HepG2 (cell line): ENCODE results near the gene SLC12A3. TPM values are rescaled to one million over a fixed set of nuclear protein-coding genes. Genes with fewer than 3 reads are reported as not detected.

Experiments
- NFE2L2 ChIP-seq: fragments of 150-350 bp; IDR thresholded peaks from 2 replicates; pipeline ENCODE4 v1.6.1; 2014; ENCODE audit warnings: low read length
- NR2F1 ChIP-seq, 2 experiments: fragments of 450-650 bp in 1 of 2; formaldehyde crosslinking in 1 of 2; IDR thresholded peaks; 2 replicates each; pipeline versions ENCODE4 v1.5.0 to v1.6.1; 2016 to 2020; ENCODE audit warnings: mild to moderate bottlenecking in 1 of 2, missing compliant biosample characterization in 1 of 2, missing genetic modification reagents in 1 of 2, moderate library complexity in 1 of 2
- POLR2A ChIP-seq, 2 experiments: IDR thresholded peaks; 2 replicates each; pipeline ENCODE4 v1.6.1; 2011; ENCODE audit warnings: low read depth in 2 of 2, low read length in 2 of 2, mild to moderate bottlenecking in 1 of 2, moderate library complexity in 1 of 2; ENCODE audit not compliant: insufficient read depth in 1 of 2
- POLR2AphosphoS2 ChIP-seq: IDR thresholded peaks from 2 replicates; pipeline ENCODE4 v1.6.1; 2011; ENCODE audit warnings: low read depth, low read length, improper control_type of control experiment
- POLR2AphosphoS5 ChIP-seq: IDR thresholded peaks from 2 replicates; pipeline ENCODE4 v1.6.1; 2012; ENCODE audit warnings: low read depth, low read length
- RBFOX2 ChIP-seq: fragments of 200-400 bp; formaldehyde crosslinking; IDR thresholded peaks from 2 replicates; pipeline ENCODE4 v1.6.1; 2017; ENCODE audit warnings: low read depth, mild to moderate bottlenecking, low read length
- RBM22 ChIP-seq: fragments of 200-400 bp; formaldehyde crosslinking; optimal IDR thresholded peaks from 2 replicates; pipeline ENCODE3; 2017; ENCODE audit warnings: mild to moderate bottlenecking, low read length, moderate library complexity
- SSRP1 ChIP-seq: IDR thresholded peaks from 2 replicates; pipeline ENCODE4 v1.6.1; 2016; ENCODE audit warnings: control low read depth
- ZNF333 ChIP-seq: sonication (generic); formaldehyde crosslinking; IDR thresholded peaks from 2 replicates; pipeline ENCODE4 v1.4.0; 2020; ENCODE audit warnings: mild to moderate bottlenecking, missing genetic modification reagents, borderline replicate concordance
- ZNF446 ChIP-seq: sonication (generic); formaldehyde crosslinking; IDR thresholded peaks from 2 replicates; pipeline ENCODE4 v1.5.0; 2020; ENCODE audit warnings: mild to moderate bottlenecking, missing genetic modification reagents
- polyA plus RNA-seq, 8 experiments: library from polyadenylated mRNA; depleted of rRNA in 3 of 8; stranded (reverse) in 7 of 8; unstranded in 1 of 8; fragments of >200 nt; fragmentation: Illumina TruSeq in 4 of 8; extraction: Trizol in 4 of 8; gene quantifications; 2 replicates each; pipeline versions ENCODE4 v1.2.1 to v1.2.3, GENCODE V29; 2011 to 2016; ENCODE audit warnings: low read depth in 4 of 8, missing spikeins in 1 of 8, mixed read lengths in 1 of 8; ENCODE audit not compliant: insufficient read depth in 1 of 8
- total RNA-seq, 5 experiments: library from RNA; depleted of rRNA; stranded (reverse); fragments of >200 nt; fragmentation: Illumina TruSeq; extraction: Trizol; gene quantifications; 2 replicates each; pipeline ENCODE4 v1.2.3, GENCODE V29; 2016; ENCODE audit warnings: low read depth in 1 of 5
- TF ChIP-seq, protein P1 (sequence below): sonication (generic); formaldehyde crosslinking; IDR thresholded peaks from 2 replicates; pipeline ENCODE4 v1.4.0; 2020; ENCODE audit warnings: missing genetic modification reagents
- TF ChIP-seq, protein P2 (sequence below): sonication (generic); formaldehyde crosslinking; IDR thresholded peaks from 2 replicates; pipeline ENCODE4 v1.5.1; 2020; ENCODE audit warnings: missing genetic modification reagents, mild to moderate bottlenecking, borderline replicate concordance

Gene SLC12A3
- total and polyA plus RNA-seq, 2 of the 13 experiments (the other 11 are each of a cell fraction or from before 2014, with no cell fraction given): 6.2 TPM; not detected in 1

DNA sequence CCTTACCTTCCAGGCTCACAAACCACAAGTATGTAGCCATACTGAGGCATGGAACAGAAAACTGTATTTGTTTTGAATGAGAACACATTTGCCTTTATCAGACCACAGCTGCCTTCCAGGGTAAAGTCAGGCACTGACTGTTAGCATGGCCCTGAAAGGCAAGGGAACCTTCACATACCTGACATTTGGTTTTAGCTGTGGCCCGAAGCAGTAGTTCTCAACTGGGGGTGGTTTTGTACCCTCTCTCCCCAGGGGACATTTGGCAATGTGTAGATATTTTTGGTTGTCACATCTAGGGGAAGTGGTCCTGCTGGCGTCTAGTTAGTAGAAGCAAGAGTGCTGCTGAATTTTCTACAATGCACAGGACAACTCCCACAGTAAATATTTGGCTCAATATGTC is 76.1 kb downstream of the SLC12A3 start (continued):
- TF ChIP-seq, protein P1, sequence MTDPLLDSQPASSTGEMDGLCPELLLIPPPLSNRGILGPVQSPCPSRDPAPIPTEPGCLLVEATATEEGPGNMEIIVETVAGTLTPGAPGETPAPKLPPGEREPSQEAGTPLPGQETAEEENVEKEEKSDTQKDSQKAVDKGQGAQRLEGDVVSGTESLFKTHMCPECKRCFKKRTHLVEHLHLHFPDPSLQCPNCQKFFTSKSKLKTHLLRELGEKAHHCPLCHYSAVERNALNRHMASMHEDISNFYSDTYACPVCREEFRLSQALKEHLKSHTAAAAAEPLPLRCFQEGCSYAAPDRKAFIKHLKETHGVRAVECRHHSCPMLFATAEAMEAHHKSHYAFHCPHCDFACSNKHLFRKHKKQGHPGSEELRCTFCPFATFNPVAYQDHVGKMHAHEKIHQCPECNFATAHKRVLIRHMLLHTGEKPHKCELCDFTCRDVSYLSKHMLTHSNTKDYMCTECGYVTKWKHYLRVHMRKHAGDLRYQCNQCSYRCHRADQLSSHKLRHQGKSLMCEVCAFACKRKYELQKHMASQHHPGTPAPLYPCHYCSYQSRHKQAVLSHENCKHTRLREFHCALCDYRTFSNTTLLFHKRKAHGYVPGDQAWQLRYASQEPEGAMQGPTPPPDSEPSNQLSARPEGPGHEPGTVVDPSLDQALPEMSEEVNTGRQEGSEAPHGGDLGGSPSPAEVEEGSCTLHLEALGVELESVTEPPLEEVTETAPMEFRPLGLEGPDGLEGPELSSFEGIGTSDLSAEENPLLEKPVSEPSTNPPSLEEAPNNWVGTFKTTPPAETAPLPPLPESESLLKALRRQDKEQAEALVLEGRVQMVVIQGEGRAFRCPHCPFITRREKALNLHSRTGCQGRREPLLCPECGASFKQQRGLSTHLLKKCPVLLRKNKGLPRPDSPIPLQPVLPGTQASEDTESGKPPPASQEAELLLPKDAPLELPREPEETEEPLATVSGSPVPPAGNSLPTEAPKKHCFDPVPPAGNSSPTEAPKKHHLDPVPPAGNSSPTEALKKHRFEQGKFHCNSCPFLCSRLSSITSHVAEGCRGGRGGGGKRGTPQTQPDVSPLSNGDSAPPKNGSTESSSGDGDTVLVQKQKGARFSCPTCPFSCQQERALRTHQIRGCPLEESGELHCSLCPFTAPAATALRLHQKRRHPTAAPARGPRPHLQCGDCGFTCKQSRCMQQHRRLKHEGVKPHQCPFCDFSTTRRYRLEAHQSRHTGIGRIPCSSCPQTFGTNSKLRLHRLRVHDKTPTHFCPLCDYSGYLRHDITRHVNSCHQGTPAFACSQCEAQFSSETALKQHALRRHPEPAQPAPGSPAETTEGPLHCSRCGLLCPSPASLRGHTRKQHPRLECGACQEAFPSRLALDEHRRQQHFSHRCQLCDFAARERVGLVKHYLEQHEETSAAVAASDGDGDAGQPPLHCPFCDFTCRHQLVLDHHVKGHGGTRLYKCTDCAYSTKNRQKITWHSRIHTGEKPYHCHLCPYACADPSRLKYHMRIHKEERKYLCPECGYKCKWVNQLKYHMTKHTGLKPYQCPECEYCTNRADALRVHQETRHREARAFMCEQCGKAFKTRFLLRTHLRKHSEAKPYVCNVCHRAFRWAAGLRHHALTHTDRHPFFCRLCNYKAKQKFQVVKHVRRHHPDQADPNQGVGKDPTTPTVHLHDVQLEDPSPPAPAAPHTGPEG (CRISPR knock-in tag): no peak
- TF ChIP-seq POLR2AphosphoS5 (peak; percentile 61), POLR2AphosphoS2 (peak; percentile 98), NFE2L2 (no peak), POLR2A (IDR thresholded peaks at IDR 0.05; ENCODE audit: insufficient read depth in 1 of 2, low read depth in 2 of 2, low read length in 2 of 2) (peak; percentile 40 to 79; a peak in 3 of 4 replicates), RBM22 (peak; percentile 91), SSRP1 (peak; percentile 82; the same call in 1 of the 2 replicates), ZNF333 (CRISPR knock-in tag) (no peak), RBFOX2 (peak; percentile 2; the same call in 1 of the 2 replicates), ZNF446 (CRISPR knock-in tag) (no peak), NR2F1 (CRISPR knock-in tag; IDR thresholded peaks at IDR 0.05) (0 out of 4 replicates have a peak, but pooled peaks of 1 of the 2 experiments have one; percentile 17)
- TF ChIP-seq, protein P2, sequence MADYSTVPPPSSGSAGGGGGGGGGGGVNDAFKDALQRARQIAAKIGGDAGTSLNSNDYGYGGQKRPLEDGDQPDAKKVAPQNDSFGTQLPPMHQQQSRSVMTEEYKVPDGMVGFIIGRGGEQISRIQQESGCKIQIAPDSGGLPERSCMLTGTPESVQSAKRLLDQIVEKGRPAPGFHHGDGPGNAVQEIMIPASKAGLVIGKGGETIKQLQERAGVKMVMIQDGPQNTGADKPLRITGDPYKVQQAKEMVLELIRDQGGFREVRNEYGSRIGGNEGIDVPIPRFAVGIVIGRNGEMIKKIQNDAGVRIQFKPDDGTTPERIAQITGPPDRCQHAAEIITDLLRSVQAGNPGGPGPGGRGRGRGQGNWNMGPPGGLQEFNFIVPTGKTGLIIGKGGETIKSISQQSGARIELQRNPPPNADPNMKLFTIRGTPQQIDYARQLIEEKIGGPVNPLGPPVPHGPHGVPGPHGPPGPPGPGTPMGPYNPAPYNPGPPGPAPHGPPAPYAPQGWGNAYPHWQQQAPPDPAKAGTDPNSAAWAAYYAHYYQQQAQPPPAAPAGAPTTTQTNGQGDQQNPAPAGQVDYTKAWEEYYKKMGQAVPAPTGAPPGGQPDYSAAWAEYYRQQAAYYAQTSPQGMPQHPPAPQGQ: no peak
- TF ChIP-seq, all 625 proteins: peak for 10
